ENCODE measurements around the gene KRTAP10-4. TPM values are rescaled to one million over a fixed set of nuclear protein-coding genes. Genes with fewer than 3 reads are reported as not detected.
"Not testable (repeated sequence)": the region's sequence is repeated elsewhere in the genome, so short reads cannot be mapped to it uniquely, and the experiment has no call there.

Gene KRTAP10-4
- total RNA-seq, 1 donor from 2014 or later: not detected

DNA sequence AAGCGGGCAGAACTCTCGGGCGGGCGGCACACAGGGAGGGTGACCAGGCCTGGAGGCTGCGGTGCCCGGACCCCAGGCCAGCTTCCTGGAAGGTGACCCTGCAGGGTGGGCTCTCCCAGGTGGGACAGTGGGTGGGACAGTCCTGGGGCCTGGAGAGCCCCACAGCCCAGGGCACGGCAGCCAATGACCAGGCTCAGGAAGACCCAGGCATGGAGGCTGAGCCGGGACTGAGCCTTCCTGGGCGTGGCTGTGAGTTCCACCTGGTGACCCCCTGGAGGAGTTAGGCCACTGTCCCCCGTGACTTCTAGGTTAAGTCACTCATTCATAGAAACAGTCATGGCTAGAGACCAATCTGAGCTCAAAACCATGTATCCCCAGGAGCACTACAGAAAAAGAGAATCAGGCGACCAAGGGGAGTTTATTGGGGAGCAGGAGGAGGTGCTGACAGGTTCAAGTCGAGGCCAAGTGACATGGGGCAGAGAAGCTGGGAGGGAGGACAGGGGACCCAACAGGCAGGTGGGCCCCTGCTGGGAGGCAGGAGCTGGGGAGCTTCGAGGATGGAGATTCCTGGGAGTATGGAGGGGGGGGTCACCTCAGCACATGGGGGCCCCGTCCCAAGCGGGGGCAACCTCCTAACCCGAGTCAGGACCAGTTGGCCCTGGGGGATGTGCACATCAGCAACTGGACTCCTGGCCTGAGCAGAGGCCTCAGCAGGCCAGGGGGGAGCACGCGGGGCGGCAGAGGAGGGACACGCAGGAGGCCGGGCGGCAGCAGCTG lies 5.7 kb downstream of the KRTAP10-4 start:
- FAIRE-seq (no peak), DNase-seq (ENCODE audit: low read depth) (no peak)
- Histone ChIP-seq H3K4me1 (ENCODE audit: insufficient read depth, low read length) (no peaks in the 10 kb centered on the region), H3K27me3 (ENCODE audit: insufficient read depth, low read length) (no peaks in the 10 kb centered on the region), H3K9ac (ENCODE audit: low read length) (no peak overlapping the region), H3K79me2 (ENCODE audit: insufficient read depth, low read length) (no peaks in the 10 kb centered on the region), H3K27ac (ENCODE audit: low read depth, low read length) (no peak overlapping the region), H3K4me3 (ENCODE audit: insufficient read depth, low read depth, low read length) (no peak overlapping the region), H2AFZ (ENCODE audit: low read depth, low read length) (no peak overlapping the region), H3K36me3 (ENCODE audit: insufficient read depth, low read length) (no peaks in the 10 kb centered on the region), H4K20me1 (ENCODE audit: insufficient read depth, low read length) (no peaks in the 10 kb centered on the region), H3K4me2 (ENCODE audit: low read length) (no peak overlapping the region), H3K9me3 (ENCODE audit: insufficient read depth, low read depth, low read length) (peaks cover 10% of the 10 kb centered on the region)
- Mint-ChIP-seq H3K4me1 (ENCODE audit: low read depth, unreplicated experiment) (no peaks in the 10 kb centered on the region), H3K9me3 (ENCODE audit: unreplicated experiment) (peaks cover 31% of the 10 kb centered on the region), H3K27me3 (ENCODE audit: low read depth, unreplicated experiment) (peaks cover 23% of the 10 kb centered on the region), H3K4me3 (ENCODE audit: unreplicated experiment) (no peak overlapping the region), H3K27ac (ENCODE audit: unreplicated experiment) (no peak overlapping the region), H3K36me3 (ENCODE audit: low read depth, unreplicated experiment) (no peaks in the 10 kb centered on the region)
- TF ChIP-seq, protein P1, sequence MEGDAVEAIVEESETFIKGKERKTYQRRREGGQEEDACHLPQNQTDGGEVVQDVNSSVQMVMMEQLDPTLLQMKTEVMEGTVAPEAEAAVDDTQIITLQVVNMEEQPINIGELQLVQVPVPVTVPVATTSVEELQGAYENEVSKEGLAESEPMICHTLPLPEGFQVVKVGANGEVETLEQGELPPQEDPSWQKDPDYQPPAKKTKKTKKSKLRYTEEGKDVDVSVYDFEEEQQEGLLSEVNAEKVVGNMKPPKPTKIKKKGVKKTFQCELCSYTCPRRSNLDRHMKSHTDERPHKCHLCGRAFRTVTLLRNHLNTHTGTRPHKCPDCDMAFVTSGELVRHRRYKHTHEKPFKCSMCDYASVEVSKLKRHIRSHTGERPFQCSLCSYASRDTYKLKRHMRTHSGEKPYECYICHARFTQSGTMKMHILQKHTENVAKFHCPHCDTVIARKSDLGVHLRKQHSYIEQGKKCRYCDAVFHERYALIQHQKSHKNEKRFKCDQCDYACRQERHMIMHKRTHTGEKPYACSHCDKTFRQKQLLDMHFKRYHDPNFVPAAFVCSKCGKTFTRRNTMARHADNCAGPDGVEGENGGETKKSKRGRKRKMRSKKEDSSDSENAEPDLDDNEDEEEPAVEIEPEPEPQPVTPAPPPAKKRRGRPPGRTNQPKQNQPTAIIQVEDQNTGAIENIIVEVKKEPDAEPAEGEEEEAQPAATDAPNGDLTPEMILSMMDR (IDR thresholded peaks at IDR 0.05; ENCODE audit: insufficient read depth, low read depth, low read length): no peak
- TF ChIP-seq EZH2 (IDR thresholded peaks at IDR 0.05; ENCODE audit: insufficient read depth, low read length): no peak

DNA sequence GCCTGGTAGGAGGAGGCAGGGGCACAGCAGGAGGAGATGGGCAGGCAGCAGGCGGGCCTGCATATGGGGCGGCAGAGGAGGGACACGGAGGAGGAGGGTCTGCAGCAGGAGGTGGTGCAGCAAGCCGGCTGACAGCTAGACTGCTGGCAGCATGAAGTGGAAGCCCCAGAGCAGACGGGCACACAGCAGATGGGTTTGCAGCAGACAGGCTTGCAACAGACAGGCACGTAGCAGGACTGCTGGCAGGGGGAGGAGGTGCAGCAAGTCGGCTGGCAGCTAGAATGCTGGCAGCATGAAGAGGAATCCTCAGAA lies 6.3 kb downstream of the KRTAP10-4 start:
- Histone ChIP-seq H3K79me2 (ENCODE audit: insufficient read depth, low read length) (no peaks in the 10 kb centered on the region), H3K4me2 (ENCODE audit: low read length) (no peak overlapping the region), H3K27me3 (ENCODE audit: insufficient read depth, low read length) (no peaks in the 10 kb centered on the region), H2AFZ (ENCODE audit: low read depth, low read length) (no peak overlapping the region), H3K9me3 (ENCODE audit: insufficient read depth, low read depth, low read length) (peaks cover 10% of the 10 kb centered on the region), H4K20me1 (ENCODE audit: insufficient read depth, low read length) (no peaks in the 10 kb centered on the region), H3K4me3 (ENCODE audit: insufficient read depth, low read depth, low read length) (no peak overlapping the region), H3K36me3 (ENCODE audit: insufficient read depth, low read length) (no peaks in the 10 kb centered on the region), H3K4me1 (ENCODE audit: insufficient read depth, low read length) (no peaks in the 10 kb centered on the region), H3K9ac (ENCODE audit: low read length) (no peak overlapping the region), H3K27ac (ENCODE audit: low read depth, low read length) (no peak overlapping the region)
- H3K27me3 Mint-ChIP-seq (ENCODE audit: low read depth, unreplicated experiment): peaks cover 22% of the 10 kb centered on the region
- no peaks in the 10 kb centered on the region for H3K36me3 Mint-ChIP-seq (ENCODE audit: low read depth, unreplicated experiment)
- no peaks in the 10 kb centered on the region for H3K4me1 Mint-ChIP-seq (ENCODE audit: low read depth, unreplicated experiment)
- no peak overlapping the region for H3K27ac Mint-ChIP-seq (ENCODE audit: unreplicated experiment)
- TF ChIP-seq, protein P1 (IDR thresholded peaks at IDR 0.05; ENCODE audit: insufficient read depth, low read depth, low read length): no peak
- no peak for TF ChIP-seq EZH2 (IDR thresholded peaks at IDR 0.05; ENCODE audit: insufficient read depth, low read length)
- no peak overlapping the region for H3K4me3 Mint-ChIP-seq (ENCODE audit: unreplicated experiment)
- H3K9me3 Mint-ChIP-seq (ENCODE audit: unreplicated experiment): peaks cover 31% of the 10 kb centered on the region
- FAIRE-seq (no peak), DNase-seq (ENCODE audit: low read depth) (no peak)

DNA sequence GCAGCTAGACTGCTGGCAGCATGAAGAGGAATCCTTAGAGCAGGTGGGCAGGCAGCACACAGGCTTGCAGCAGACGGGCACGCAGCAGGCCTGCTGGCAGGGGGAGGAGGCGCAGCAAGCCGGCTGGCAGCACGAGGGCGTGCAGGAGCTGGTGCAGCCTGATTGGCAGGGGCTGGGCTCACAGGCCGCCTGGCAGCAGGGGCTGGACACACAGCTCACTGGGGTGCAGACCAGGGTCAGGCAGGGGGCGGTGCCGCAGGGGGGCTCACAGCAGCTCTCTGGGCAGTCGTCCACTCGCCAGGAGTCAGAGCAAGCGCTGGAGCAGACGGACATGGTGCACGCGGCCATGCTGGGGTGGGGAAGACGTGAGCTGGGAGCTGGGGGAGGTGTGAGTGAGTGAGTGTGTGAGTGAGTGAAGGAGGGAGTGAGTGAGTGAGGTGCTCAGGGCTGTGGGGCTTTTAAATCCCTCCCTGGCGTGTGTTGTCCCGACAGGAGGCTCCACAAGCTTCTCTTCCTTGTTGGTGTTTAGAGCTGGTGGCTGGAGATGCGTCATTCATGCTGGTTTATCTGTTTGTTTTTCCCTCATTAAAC lies 6.8 kb downstream of the KRTAP10-4 start, which contains the start of gene KRTAP10-5:
Gene KRTAP10-5 (minus strand): TSS at position 374 of the 591 bp plus-strand sequence. CDS start 26 bp downstream, at position 348.
- not testable (repeated sequence) for H3K36me3 Mint-ChIP-seq (ENCODE audit: low read depth, unreplicated experiment); H3K4me2 ChIP-seq (ENCODE audit: low read length); H3K27me3 ChIP-seq (ENCODE audit: insufficient read depth, low read length); H3K79me2 ChIP-seq (ENCODE audit: insufficient read depth, low read length); H3K9ac ChIP-seq (ENCODE audit: low read length); H2AFZ ChIP-seq (ENCODE audit: low read depth, low read length); H3K27ac Mint-ChIP-seq (ENCODE audit: unreplicated experiment); H3K4me1 ChIP-seq (ENCODE audit: insufficient read depth, low read length); H3K36me3 ChIP-seq (ENCODE audit: insufficient read depth, low read length); H3K4me3 Mint-ChIP-seq (ENCODE audit: unreplicated experiment); H4K20me1 ChIP-seq (ENCODE audit: insufficient read depth, low read length); FAIRE-seq; H3K27ac ChIP-seq (ENCODE audit: low read depth, low read length); H3K4me1 Mint-ChIP-seq (ENCODE audit: low read depth, unreplicated experiment); H3K4me3 ChIP-seq (ENCODE audit: insufficient read depth, low read depth, low read length); DNase-seq (ENCODE audit: low read depth); H3K9me3 ChIP-seq (ENCODE audit: insufficient read depth, low read depth, low read length)
- Mint-ChIP-seq H3K9me3 (ENCODE audit: unreplicated experiment) (peaks cover 31% of the 10 kb centered on the region), H3K27me3 (ENCODE audit: low read depth, unreplicated experiment) (peaks cover 20% of the 10 kb centered on the region)

All from astrocyte (in vitro differentiated cells and primary cell).